ENCODE results near the gene GMCL1.
"Not testable (repeated sequence)": the region's sequence is repeated elsewhere in the genome, so short reads cannot be mapped to it uniquely, and the experiment has no call there.

The GMCL1 gene

GRCh38 chr2:69829256-69830044 is at the start of gene GMCL1:
Gene GMCL1, plus strand, starts transcription at chr2:69829660. Its CDS starts 233 bp downstream, at chr2:69829893.
- peak; percentile 99 for DNase-seq (ENCODE audit: low spot score)

- DNase-seq (ENCODE audit: low spot score) = no peak
Measured at GRCh38 chr2:69780921-69781320, 48.5 kb upstream of the GMCL1 start.

GRCh38 chr2:69781321-69782248 is 47.9 kb upstream of the GMCL1 start:
- no peak for DNase-seq (ENCODE audit: low spot score)

GRCh38 chr2:69784228-69784627 is 45.2 kb upstream of the GMCL1 start:
- no peak for DNase-seq (ENCODE audit: low spot score)

- no peak for DNase-seq (ENCODE audit: low spot score)
Measured at GRCh38 chr2:69785358-69785757, 44.1 kb upstream of the GMCL1 start.

- DNase-seq (ENCODE audit: low spot score) = no peak
Measured at GRCh38 chr2:69786052-69786560, 43.4 kb upstream of the GMCL1 start.

- DNase-seq (ENCODE audit: low spot score) = peak; percentile 91
Measured at GRCh38 chr2:69789175-69789721, 40.2 kb upstream of the GMCL1 start.

- DNase-seq (ENCODE audit: low spot score) = no peak
Measured at GRCh38 chr2:69789772-69790600, 39.5 kb upstream of the GMCL1 start.

- DNase-seq (ENCODE audit: low spot score) = no peak
Measured at GRCh38 chr2:69790601-69790959, 38.9 kb upstream of the GMCL1 start.

GRCh38 chr2:69791045-69791444 is 38.4 kb upstream of the GMCL1 start:
- no peak for DNase-seq (ENCODE audit: low spot score)

- DNase-seq (ENCODE audit: low spot score) = no peak
Measured at GRCh38 chr2:69796174-69796573, 33.3 kb upstream of the GMCL1 start.

GRCh38 chr2:69797235-69797634 is 32.2 kb upstream of the GMCL1 start:
- DNase-seq (ENCODE audit: low spot score) = no peak

- peak; percentile 38 for DNase-seq (ENCODE audit: low spot score)
Measured at GRCh38 chr2:69797836-69798289, 31.6 kb upstream of the GMCL1 start.

- peak; percentile 48 for DNase-seq (ENCODE audit: low spot score)
Measured at GRCh38 chr2:69798290-69798908, 31.1 kb upstream of the GMCL1 start.

GRCh38 chr2:69798909-69799526 is 30.4 kb upstream of the GMCL1 start:
- no peak for DNase-seq (ENCODE audit: low spot score)

- DNase-seq (ENCODE audit: low spot score) = no peak
Measured at GRCh38 chr2:69801745-69802290, 27.6 kb upstream of the GMCL1 start.

- not testable (repeated sequence) for DNase-seq (ENCODE audit: low spot score)
Measured at GRCh38 chr2:69802781-69803367, 26.6 kb upstream of the GMCL1 start.

GRCh38 chr2:69804416-69804815 is 25.0 kb upstream of the GMCL1 start:
- DNase-seq (ENCODE audit: low spot score) = no peak

GRCh38 chr2:69805887-69806286 is 23.6 kb upstream of the GMCL1 start:
- no peak for DNase-seq (ENCODE audit: low spot score)

Measured in AG20443 (cell line).